Mesothelial cell of epicardium (in vitro differentiated cells): ENCODE results near the gene APOA1. TPM values are rescaled to one million over a fixed set of nuclear protein-coding genes. Genes with fewer than 3 reads are reported as not detected.

Experiments
- DNase-seq, 2 experiments: peaks; one replicate each; pipeline ENCODE4 v3.0.0; 2021; ENCODE audit warnings: low spot score in 2 of 2; ENCODE audit not compliant: unreplicated experiment in 2 of 2
- H3K27ac Mint-ChIP-seq: 2 replicates; pipeline ENCODE4 v1.8.0; 2021; ENCODE audit warnings: mixed read lengths
- H3K27me3 Mint-ChIP-seq: 2 replicates; pipeline ENCODE4 v1.8.0; 2021; ENCODE audit warnings: low read depth, mixed read lengths
- H3K36me3 Mint-ChIP-seq: 2 replicates; pipeline ENCODE4 v1.8.0; 2021; ENCODE audit warnings: mixed read lengths
- H3K4me1 Mint-ChIP-seq: 2 replicates; pipeline ENCODE4 v1.8.0; 2021; ENCODE audit warnings: mixed read lengths
- H3K4me3 Mint-ChIP-seq: 2 replicates; pipeline ENCODE4 v1.8.0; 2021; ENCODE audit warnings: mild to moderate bottlenecking, moderate library complexity, mixed read lengths
- H3K9me3 Mint-ChIP-seq: 2 replicates; pipeline ENCODE4 v1.8.0; 2021; ENCODE audit warnings: mixed read lengths
- total RNA-seq: library from RNA; stranded (reverse); gene quantifications from 3 replicates; pipeline ENCODE4 v1.2.1, GENCODE V29; 2021
- TF ChIP-seq, protein P1 (sequence below): fragments of 200-600 bp; sonication (generic); IDR thresholded peaks from one replicate; pipeline ENCODE4 v1.5.0; 2021; ENCODE audit warnings: antibody characterized with exemption; ENCODE audit not compliant: unreplicated experiment

APOA1 gene
- total RNA-seq, 1 donor from 2014 or later = 0.65 TPM

DNA sequence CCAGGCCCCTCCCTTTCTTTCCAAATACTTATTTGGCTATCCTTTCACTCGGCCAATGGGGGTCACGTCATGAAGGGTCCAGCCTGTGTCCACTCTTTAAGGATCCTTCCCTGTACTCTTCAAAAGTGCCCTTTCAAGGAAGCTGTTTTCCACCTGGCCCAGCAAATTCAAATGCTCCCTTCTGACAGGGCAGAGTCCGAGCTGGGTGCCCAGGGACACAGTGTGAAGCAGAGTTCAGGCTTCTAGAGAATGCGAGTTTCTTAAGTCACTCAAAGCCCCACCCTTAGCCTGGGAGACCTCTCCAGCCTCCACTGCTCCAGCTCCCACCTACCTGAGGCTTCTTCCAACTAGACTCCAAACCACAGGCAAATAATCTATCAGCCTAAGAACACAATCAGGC, 5.5 kb upstream of the APOA1 start:
- H3K27ac Mint-ChIP-seq = no peak overlapping the region

DNA sequence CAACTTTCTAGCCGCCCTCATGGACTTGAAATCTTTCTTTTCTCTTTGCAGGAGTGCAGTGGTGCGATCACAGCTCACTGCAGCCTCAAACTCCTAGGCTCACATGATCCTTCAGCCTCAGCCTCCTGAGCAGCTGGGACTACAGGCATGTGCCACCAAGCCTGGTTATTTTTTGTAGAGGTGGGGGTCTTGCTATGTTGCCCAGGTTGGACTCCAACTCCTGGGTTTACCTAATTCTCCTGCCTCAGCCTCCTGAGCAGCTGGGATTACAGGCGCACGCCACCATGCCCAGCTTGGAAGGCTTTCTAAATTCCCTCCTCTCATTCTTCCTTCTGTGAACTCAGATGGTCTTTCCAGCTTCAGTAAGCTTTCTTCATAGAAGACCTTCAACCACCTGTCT, 4.7 kb upstream of the APOA1 start:
- TF ChIP-seq, protein P1, sequence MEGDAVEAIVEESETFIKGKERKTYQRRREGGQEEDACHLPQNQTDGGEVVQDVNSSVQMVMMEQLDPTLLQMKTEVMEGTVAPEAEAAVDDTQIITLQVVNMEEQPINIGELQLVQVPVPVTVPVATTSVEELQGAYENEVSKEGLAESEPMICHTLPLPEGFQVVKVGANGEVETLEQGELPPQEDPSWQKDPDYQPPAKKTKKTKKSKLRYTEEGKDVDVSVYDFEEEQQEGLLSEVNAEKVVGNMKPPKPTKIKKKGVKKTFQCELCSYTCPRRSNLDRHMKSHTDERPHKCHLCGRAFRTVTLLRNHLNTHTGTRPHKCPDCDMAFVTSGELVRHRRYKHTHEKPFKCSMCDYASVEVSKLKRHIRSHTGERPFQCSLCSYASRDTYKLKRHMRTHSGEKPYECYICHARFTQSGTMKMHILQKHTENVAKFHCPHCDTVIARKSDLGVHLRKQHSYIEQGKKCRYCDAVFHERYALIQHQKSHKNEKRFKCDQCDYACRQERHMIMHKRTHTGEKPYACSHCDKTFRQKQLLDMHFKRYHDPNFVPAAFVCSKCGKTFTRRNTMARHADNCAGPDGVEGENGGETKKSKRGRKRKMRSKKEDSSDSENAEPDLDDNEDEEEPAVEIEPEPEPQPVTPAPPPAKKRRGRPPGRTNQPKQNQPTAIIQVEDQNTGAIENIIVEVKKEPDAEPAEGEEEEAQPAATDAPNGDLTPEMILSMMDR = no peak
- peaks cover 26% of the 10 kb centered on the region for H3K36me3 Mint-ChIP-seq
- H3K9me3 Mint-ChIP-seq = no peaks in the 10 kb centered on the region
- H3K27me3 Mint-ChIP-seq = no peaks in the 10 kb centered on the region
- no peak overlapping the region for H3K4me3 Mint-ChIP-seq
- no peak overlapping the region for H3K27ac Mint-ChIP-seq
- H3K4me1 Mint-ChIP-seq = peaks cover 12% of the 10 kb centered on the region
- no peak for DNase-seq

More for the DNA sequence above, 5.5 kb upstream of the APOA1 start:
- no peak overlapping the region for H3K4me3 Mint-ChIP-seq
- no peaks in the 10 kb centered on the region for H3K27me3 Mint-ChIP-seq
- H3K4me1 Mint-ChIP-seq = peaks cover 4% of the 10 kb centered on the region
- no peaks in the 10 kb centered on the region for H3K9me3 Mint-ChIP-seq
- peaks cover 32% of the 10 kb centered on the region for H3K36me3 Mint-ChIP-seq
- TF ChIP-seq, protein P1 = no peak
- DNase-seq = no peak

DNA sequence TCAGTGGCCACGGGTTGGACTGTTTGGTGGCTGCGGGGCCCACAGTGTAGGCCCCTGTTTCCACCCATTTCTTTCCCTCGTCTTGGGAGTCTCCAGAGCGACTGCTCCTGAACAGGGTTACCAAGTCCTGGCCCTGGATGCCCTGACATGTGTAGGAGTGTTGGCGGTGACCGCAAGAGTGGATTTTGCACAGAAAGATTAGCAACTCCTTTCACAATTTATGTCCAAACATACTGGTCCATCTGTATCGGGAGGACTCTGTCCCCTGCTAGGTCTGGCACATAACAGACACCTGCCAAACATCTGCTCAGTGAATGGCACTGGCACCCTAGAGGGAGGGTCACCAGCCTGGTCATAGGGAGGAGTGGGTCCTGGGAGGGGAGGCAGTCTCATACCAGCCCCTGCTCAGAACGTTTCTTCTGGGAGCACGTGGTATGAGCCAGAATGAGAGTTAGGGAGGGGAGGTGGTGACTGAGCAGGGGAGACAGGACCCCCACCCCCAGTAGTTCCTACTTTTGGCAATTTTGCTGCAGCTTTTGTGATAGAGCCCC, 3.4 kb upstream of the APOA1 start:
- TF ChIP-seq, protein P1 = no peak

DNA sequence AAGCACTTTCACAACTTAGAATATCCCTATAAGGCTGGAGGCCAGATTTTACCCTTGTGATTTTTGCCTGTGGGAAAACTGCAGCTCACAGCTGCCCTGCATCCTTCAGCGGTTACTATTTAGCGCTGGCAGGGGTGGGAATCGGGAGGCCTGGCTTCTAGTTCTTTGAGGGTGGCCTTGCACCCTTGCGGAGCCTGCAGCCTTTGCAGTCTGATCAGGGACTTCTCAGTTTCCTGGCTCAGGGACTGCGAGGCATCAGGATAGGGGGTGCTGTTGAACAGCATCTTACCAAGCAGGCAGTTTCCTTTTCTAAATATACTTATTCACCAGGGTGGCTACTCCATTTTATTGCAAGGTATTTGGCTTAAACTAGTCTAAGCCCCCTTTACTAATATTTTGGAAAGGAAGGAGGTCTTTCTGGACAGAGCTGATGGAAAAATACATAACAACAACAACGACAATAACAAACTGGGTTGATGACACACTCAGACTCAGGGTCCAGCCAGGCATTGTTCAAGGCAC, 2.9 kb upstream of the APOA1 start:
- Mint-ChIP-seq H3K27ac (no peak overlapping the region), H3K9me3 (no peaks in the 10 kb centered on the region), H3K4me3 (no peak overlapping the region), H3K4me1 (peaks cover 20% of the 10 kb centered on the region), H3K36me3 (peaks cover 12% of the 10 kb centered on the region), H3K27me3 (no peaks in the 10 kb centered on the region)
- no peak for DNase-seq
- TF ChIP-seq, protein P1 = no peak

More for the DNA sequence above, 3.4 kb upstream of the APOA1 start:
- DNase-seq = no peak
- H3K4me3 Mint-ChIP-seq = no peak overlapping the region
- H3K27me3 Mint-ChIP-seq = no peaks in the 10 kb centered on the region
- H3K4me1 Mint-ChIP-seq = peaks cover 18% of the 10 kb centered on the region
- H3K36me3 Mint-ChIP-seq = peaks cover 14% of the 10 kb centered on the region
- H3K9me3 Mint-ChIP-seq = no peaks in the 10 kb centered on the region
- no peak overlapping the region for H3K27ac Mint-ChIP-seq

DNA sequence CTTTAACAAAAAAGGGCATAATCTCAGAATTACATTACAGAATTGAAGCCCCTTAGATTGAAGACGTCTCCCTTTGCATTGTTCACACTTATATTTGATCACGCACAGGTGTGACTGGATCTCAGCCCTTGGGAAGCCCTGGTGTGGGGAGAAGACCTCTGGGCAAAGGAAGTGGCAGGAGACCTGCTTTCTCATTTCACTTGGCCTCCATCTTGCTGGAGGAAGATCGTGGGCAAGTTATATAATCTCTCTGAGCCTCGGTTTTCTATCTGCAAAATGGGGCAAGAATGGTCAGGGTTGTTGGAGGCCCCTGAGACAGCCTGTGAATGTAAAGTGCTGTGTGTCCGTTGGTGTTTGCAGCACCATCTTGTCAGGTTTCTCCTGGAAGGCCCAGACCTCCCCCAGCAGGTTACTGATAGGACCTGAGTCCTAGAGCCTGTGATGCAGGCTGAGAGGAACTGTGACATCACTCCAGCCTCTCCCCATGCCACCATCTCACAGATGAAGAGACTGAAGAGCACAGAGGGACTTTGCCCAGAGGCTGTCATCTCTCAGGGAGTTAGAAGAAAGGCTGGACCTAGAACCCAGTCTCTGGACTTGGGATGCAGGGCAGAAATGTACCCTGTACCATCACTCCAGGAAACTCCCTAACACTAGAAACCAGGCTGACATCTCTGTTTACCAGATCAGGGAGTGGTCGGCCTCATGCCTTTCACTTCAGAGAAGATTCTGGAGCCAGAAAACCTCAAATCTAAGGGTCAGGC, 1.1 kb upstream of the APOA1 start:
- H3K4me1 Mint-ChIP-seq = peaks cover 24% of the 10 kb centered on the region
- no peaks in the 10 kb centered on the region for H3K27me3 Mint-ChIP-seq
- no peaks in the 10 kb centered on the region for H3K9me3 Mint-ChIP-seq
- H3K36me3 Mint-ChIP-seq = peaks cover 6% of the 10 kb centered on the region
- TF ChIP-seq, protein P1 = no peak
- no peak overlapping the region for H3K4me3 Mint-ChIP-seq
- no peak for DNase-seq
- no peak overlapping the region for H3K27ac Mint-ChIP-seq
